Gastroesophageal sphincter (tissue), 4 donors: Measurements from ENCODE around the gene L3MBTL2. TPM values are rescaled to one million over a fixed set of nuclear protein-coding genes. Genes with fewer than 3 reads are reported as not detected.

Experiments
- ATAC-seq: fragments of 150-250 bp; one replicate; pipeline ENCODE4 v1.9.1; 2016; ENCODE audit warnings: mild to moderate bottlenecking, moderate library complexity
- H3K27ac ChIP-seq, 4 donors: fragments of 200-600 bp; sonication (generic) in 3 of 4; 1 replicate in 3 of 4; 2 replicates in 1 of 4; pipeline ENCODE4 v1.5.1; 2016 to 2019
- H3K27me3 ChIP-seq: fragments of 200-600 bp; sonication (generic); one replicate; pipeline ENCODE4 v1.5.1; 2019
- H3K36me3 ChIP-seq, 2 donors: fragments of 200-600 bp; sonication (generic); one replicate each; pipeline ENCODE4 v1.5.1; 2019; ENCODE audit warnings: control low read depth in 1 of 2
- H3K4me1 ChIP-seq, 3 donors: fragments of 200-600 bp; sonication (generic); 1 replicate in 2 of 3; 2 replicates in 1 of 3; pipeline ENCODE4 v1.5.1; 2016 to 2019; ENCODE audit warnings: control low read depth in 2 of 3
- H3K4me3 ChIP-seq, 2 donors: fragments of 200-600 bp; sonication (generic); one replicate each; pipeline ENCODE4 v1.5.1; 2019; ENCODE audit warnings: mild to moderate bottlenecking in 1 of 2, moderate library complexity in 1 of 2
- H3K9me3 ChIP-seq, 3 donors: fragments of 200-600 bp; sonication (generic); one replicate each; pipeline ENCODE4 v1.5.1; 2017 to 2019; ENCODE audit warnings: control low read depth in 2 of 3
- CTCF ChIP-seq, 4 experiments: fragments of 200-600 bp in 2 of 4; fragments of 450-650 bp in 2 of 4; sonication (generic) in 1 of 4; IDR thresholded peaks; one replicate each; pipeline ENCODE4 v1.5.1; 2017 to 2019; ENCODE audit warnings: antibody characterized with exemption in 4 of 4, mild to moderate bottlenecking in 2 of 4, moderate library complexity in 2 of 4
- EP300 ChIP-seq: sonication (generic); formaldehyde crosslinking; IDR thresholded peaks from one replicate; pipeline ENCODE4 v1.6.1; 2017; ENCODE audit warnings: antibody characterized with exemption, mild to moderate bottlenecking
- POLR2A ChIP-seq, 2 donors: fragments of 450-650 bp; IDR thresholded peaks; one replicate each; pipeline ENCODE4 v1.6.1; 2017; ENCODE audit warnings: antibody characterized with exemption in 2 of 2, mild to moderate bottlenecking in 2 of 2, moderate library complexity in 1 of 2
- POLR2AphosphoS5 ChIP-seq: sonication (generic); formaldehyde crosslinking; IDR thresholded peaks from one replicate; pipeline ENCODE4 v1.6.1; 2017; ENCODE audit warnings: antibody characterized with exemption
- WGBS, 2 donors: methylation state at CpG; one replicate each; pipeline ENCODE4 v1.1.5; 2018; ENCODE audit warnings: low coverage in 1 of 2; 5-methylcytosine and 5-hydroxymethylcytosine counted together
- total RNA-seq, 4 donors: library from RNA; depleted of rRNA; stranded (reverse); fragments of >200 nt; gene quantifications; one replicate each; pipeline ENCODE4 v1.1.0, GENCODE V29; 2016

Gene L3MBTL2
- total RNA-seq: 10 to 100 TPM; 11.9 to 27.5 (median 21.6) TPM

GRCh38 chr22:41204992-41205900 is at the start of gene L3MBTL2:
Gene L3MBTL2 (plus strand): TSS chr22:41205312. CDS start chr22:41205363, 51 bp downstream.
- H3K9me3 ChIP-seq: no peaks in the 10 kb centered on the region
- TF ChIP-seq POLR2AphosphoS5: peak; percentile 73
- peak; percentile 18 to 24 for TF ChIP-seq POLR2A (IDR thresholded peaks at IDR 0.05)
- TF ChIP-seq CTCF (IDR thresholded peaks at IDR 0.05): no peak
- peak within 1 kb of the TSS; percentile 59 to 82 for H3K4me3 ChIP-seq
- WGBS, 2 donors: 5 to 7% methylated on average over 11 to 21 of the region's 47 CpGs
- peak; percentile 100 for ATAC-seq
- peaks cover 0 to 26% of the 10 kb centered on the region in 2 donors for H3K36me3 ChIP-seq
- peaks cover 0 to 16% (median 6%) of the 10 kb centered on the region in 3 donors for H3K4me1 ChIP-seq
- H3K27me3 ChIP-seq: no peaks in the 10 kb centered on the region
- H3K27ac ChIP-seq: peak within 1 kb of the TSS; percentile 19 to 93 (median 86)

- no peaks in the 10 kb centered on the region for H3K27me3 ChIP-seq
- no peak overlapping the region for H3K4me3 ChIP-seq
- no peak for ATAC-seq
- no peak for TF ChIP-seq CTCF (IDR thresholded peaks at IDR 0.05)
- no peak for TF ChIP-seq POLR2AphosphoS5
- TF ChIP-seq EP300: no peak
- TF ChIP-seq POLR2A (IDR thresholded peaks at IDR 0.05): no peak
- no peaks in the 10 kb centered on the region for H3K4me1 ChIP-seq
- WGBS, 2 donors: 47 to 60% methylated on average over 4 of the region's 4 CpGs
- peaks cover 19 to 100% of the 10 kb centered on the region in 2 donors for H3K36me3 ChIP-seq
- no peaks in the 10 kb centered on the region for H3K9me3 ChIP-seq
- no peak overlapping the region for H3K27ac ChIP-seq
These were observed 48.0 kb upstream of the L3MBTL2 start for GRCh38 chr22:41157083-41157482.

- 88% methylated on average over 8 of the region's 8 CpGs for WGBS, 2 donors
- no peaks in the 10 kb centered on the region for H3K9me3 ChIP-seq
- ATAC-seq: no peak
- TF ChIP-seq EP300 (no peak), CTCF (IDR thresholded peaks at IDR 0.05) (no peak), POLR2AphosphoS5 (no peak), POLR2A (IDR thresholded peaks at IDR 0.05) (no peak)
- H3K4me1 ChIP-seq: peaks cover 0 to 5% (median 0%) of the 10 kb centered on the region in 3 donors
- no peak overlapping the region for H3K4me3 ChIP-seq
- no peaks in the 10 kb centered on the region for H3K27me3 ChIP-seq
- peaks cover 5 to 98% of the 10 kb centered on the region in 2 donors for H3K36me3 ChIP-seq
- no peak overlapping the region for H3K27ac ChIP-seq
These were observed 36.0 kb upstream of the L3MBTL2 start for GRCh38 chr22:41169157-41169556.

GRCh38 chr22:41171996-41172395 is 33.1 kb upstream of the L3MBTL2 start:
- TF ChIP-seq CTCF (IDR thresholded peaks at IDR 0.05): no peak
- TF ChIP-seq POLR2AphosphoS5: no peak
- no peak for TF ChIP-seq POLR2A (IDR thresholded peaks at IDR 0.05)
- no peak for TF ChIP-seq EP300
- ATAC-seq: no peak
- Histone ChIP-seq H3K9me3 (no peaks in the 10 kb centered on the region), H3K4me1 (peaks cover 0 to 13% (median 0%) of the 10 kb centered on the region in 3 donors), H3K27ac (peak overlapping the region in 1 of 4 donors; percentile 13), H3K27me3 (no peaks in the 10 kb centered on the region), H3K4me3 (no peak overlapping the region), H3K36me3 (peaks cover 5 to 98% of the 10 kb centered on the region in 2 donors)
- WGBS, 2 donors: 46 to 66% methylated on average over 3 of the region's 3 CpGs
